ENCODE results near the gene PURA.

GRCh38 chr5:140142246-140142645, 28.3 kb downstream of the PURA start:
- TF ChIP-seq CTCF (IDR thresholded peaks at IDR 0.05) (no peak), EZH2 (IDR thresholded peaks at IDR 0.05; ENCODE audit: borderline replicate concordance, insufficient read depth, low read depth, low read length, poor library complexity, severe bottlenecking) (no peak)

Measured in B cell (primary cell).